Measurements from ENCODE around the gene PTPRD.

PTPRD gene

DNA sequence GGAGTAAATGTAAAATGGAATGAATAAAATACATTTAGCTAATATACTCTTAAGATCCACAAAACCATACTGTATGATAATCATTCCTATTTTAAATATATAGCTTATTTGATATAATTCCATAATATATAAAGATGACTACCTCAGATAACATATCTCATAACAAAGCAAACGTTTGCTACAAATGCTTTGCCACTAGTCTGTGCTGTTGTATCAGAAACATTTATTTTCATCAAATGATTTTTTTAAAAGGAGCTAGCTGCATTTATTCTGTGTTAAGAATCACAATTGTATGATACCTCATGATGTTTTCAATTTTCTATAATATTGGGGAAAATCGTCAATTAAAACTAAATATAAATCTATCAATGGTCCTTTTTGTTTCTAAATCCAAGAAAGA is 567.2 kb downstream of the PTPRD start:
- peak; percentile 32 for DNase-seq

DNA sequence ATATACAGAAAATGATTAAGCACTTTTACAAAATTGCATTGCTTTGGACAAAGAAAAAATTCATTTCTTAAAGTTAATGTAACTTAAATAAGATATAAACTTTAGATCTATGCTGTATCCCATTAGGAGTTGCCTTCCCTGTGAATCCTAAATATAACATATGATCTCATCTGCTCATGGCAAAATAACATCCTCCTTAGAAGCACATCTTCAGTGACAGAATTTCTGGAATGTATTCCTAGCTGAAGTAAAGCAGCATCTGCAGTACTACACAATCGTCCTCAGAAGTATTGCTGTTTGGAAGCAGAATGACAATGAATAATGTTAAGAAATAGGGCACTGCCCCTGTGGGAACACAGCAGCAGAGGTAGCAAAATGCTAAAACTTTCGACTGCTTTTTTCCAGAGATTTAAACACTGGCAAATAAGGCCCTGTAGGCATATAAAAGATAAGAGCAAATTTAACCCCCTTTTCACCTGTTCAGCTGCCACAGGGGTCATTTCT is 571.0 kb downstream of the PTPRD start:
- no peak for DNase-seq

DNA sequence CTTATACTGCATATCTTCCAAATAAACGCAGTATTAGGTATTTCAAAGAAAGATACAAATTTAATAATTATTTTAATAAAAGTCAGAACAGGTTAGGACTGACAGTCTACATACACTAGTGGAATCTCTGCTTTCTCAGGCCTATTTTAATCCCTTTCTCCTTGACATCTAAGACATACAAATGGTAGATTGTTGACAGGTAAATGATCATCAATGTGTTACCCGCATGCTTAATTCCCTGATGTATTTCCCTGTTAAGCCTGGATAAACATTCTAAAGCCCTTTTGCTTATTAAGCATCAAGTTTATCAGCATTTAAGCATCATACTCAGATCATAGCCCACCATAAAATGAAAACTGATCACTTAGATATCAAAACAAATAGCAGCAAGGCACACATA is 576.7 kb downstream of the PTPRD start:
- DNase-seq = no peak

DNA sequence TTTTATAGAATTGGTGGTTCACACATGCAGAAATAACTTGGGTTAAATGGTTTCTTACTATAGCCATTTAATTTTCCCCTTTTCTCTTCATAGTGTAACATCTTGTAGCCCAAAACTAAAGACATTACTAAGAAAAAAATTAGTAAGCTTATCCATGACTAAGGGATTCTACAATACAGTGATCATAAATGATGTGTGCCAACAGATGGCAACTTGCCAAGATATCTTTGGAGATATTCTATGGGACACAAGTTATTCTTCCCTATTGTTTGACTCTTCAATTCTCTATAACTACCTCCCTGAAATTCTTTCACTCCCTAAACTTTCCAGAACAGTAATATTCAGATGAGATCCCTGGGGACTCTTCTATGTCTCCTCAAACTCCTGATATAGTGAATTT is 580.6 kb downstream of the PTPRD start:
- DNase-seq = no peak

DNA sequence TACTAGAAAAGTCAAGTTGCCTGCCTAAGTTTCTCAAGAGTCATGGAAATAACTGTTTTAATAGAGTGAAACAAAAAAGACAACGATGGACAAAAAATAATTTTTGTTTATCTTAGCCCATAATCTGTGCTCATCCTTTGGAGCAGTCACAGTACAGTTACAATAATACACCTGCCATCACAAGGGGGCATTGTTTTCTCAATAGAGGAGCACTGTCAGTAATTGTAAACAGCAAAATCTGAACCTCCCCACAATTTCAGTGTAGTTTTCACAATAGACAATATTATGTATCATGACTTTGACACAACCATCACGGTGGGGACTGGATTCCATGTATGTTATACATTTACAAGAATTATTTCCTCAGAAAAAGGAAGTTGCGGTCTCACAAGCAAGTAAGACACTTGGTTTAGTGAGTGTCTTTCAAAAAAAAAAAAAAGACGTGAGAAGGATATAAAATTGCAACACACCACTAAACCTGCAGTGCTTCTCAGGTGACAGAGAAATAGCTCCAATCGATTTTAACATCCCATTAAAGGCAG is 586.3 kb downstream of the PTPRD start:
- no peak for DNase-seq

DNA sequence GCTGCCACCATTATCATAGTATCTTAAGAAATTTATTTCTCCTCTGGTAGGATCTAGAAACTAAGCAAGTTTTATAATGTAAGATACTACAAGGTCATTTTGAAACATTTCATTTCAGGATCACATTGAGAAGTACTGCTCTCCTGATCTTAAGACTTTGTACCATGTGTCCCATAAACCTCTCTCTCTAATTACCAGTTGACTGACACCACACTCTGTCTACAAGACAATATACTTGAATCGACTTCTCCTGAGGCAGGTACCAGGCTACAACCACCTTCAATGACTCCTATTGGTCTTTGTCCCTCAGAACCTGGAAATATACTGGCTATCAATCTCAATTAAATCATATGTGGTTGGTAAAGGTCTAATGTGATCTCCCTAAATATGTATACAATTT is 597.0 kb downstream of the PTPRD start:
- DNase-seq = no peak

DNA sequence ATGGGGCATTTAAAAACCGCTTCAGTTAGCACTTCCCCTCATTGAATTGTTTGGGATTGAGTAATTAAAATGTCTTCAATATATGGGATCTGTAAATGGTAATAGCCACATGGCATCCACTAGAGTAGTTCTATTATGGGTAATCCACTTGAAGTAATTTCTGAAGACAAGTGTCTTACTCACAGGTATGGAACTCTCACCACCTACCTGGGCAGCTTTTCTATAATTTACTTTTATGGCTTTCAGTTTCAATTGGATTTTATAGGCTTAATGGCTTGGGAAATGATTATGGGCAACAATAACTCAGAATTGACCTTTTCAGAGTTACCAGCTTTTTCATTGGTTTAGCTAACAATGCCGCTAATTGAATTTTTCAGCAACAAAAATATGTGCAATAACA is 597.9 kb downstream of the PTPRD start:
- no peak for DNase-seq

DNA sequence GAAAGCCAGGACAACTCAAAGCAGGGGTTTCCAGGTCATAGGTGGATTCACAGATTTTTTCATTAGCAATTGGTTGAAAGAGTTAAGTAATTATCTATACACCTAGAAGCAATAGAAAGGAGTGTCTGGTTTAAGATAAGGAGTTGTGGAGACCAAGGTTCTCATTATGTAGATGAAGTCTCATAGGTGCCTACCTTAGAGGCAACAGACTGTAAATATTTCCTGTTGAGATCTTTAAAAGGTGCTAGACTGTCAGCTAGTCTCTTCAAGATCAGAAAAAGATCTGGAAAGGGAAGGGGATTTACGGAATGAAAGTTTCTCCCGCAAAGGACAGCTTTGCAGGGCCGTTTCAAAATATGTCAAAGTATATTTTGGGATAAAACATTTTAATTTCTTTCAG is 603.4 kb downstream of the PTPRD start:
- no peak for DNase-seq

DNA sequence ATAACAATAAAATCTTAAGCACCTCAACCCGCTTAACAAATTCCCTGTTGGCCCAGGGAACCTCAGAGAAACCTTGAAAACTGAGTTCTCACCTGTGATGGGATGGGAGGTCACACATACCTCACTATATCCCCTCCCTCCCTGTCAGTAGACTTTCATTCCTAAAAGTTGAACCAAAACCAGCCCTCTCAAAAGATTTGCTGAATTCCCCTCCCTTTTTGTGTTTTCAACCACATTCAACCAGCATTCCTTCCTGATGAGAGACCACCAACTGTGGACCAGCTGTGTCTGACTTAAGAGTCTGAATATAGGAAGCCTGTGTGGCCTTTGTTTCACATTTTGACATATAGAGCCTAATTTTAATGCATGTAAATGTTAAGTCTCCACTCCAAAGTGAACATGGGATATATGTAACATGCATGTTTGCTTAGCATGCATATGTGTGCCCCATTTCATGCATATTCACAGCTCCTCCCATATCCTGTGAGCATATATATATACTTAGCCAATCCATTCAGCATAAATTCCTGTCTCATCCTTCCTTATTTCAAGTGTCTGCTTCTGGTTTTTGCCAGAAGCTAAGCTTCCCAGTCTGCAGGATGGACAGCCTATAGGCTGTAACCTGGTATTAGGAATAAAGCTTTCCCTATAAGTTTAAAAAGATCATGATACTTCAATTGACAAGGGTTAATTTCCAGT is 604.6 kb downstream of the PTPRD start:
- DNase-seq = no peak

DNA sequence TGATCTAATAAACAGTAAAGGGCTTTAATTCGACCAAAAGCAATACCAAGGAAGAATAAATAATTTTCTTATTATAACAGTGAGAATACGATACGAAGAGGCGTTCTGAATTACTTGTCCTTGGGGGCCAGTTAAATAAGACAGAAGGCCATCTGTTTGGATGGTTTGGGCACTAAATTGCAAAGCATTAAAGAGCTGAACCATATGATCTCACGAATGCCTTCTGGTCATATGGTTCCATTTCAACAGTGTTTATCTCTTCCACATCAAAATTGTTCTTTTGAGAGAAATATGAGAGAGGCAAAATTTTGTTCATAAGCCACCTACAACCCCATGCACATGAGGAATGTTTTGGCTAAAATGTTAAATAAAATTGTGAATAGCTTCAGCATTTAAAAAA is 605.4 kb downstream of the PTPRD start:
- DNase-seq = peak; percentile 19

DNA sequence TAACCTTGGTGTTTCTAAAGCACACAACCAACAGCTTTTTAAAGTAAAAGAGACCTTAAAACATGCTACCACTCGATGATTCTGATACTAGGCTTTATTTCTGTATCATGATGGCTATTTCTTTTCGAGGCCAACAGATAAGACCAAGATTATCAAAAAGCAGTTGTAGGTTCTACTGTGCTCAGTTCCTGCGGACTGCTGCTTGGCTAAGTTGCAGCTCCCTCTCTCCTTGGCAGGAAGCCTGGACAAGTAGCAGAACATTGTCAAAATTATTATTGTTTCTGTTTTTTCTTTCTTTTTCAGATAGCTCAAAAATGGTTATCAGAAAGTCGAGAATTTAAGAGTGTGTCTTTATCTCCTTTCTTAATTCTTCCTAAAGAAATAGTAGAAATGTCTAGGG is 607.6 kb downstream of the PTPRD start:
- no peak for DNase-seq

DNA sequence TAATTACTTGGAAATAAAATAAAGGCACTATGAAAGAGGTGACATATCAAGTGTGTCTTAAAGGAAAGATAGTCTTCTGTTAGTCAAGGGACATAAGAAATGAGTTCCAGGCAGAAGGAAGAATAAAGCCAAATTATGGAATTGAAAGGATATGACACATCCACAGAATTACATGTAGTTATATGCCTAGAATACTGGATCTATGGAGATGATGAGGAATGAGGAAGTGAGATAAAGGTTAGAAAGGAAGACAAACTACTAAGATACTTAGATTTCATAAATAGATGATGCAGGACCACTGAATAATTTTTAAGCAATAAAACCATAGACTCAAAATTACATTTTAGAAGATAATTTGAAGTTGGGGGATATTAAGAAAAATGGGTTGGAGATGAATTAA is 609.8 kb downstream of the PTPRD start:
- DNase-seq = no peak

DNA sequence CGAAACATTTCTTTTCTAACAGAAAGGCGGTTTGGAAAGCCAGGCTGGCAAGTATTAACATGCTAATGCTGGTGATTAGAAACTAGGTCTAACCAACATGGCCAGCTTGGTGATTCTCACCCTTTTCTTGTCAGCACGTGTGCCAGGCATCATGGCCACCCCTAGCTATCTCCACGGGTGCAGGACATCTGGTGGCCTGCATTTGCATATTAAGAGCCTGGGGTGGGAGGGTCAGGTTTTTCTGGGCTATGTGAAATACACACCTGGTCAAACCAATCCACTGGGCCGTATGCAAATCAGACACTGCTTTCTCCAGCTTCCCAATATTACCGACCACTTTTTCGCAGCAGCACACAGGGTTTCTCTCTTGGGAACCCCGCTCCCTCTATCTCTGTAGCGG is 612.1 kb downstream of the PTPRD start:
- no peak for DNase-seq

DNA sequence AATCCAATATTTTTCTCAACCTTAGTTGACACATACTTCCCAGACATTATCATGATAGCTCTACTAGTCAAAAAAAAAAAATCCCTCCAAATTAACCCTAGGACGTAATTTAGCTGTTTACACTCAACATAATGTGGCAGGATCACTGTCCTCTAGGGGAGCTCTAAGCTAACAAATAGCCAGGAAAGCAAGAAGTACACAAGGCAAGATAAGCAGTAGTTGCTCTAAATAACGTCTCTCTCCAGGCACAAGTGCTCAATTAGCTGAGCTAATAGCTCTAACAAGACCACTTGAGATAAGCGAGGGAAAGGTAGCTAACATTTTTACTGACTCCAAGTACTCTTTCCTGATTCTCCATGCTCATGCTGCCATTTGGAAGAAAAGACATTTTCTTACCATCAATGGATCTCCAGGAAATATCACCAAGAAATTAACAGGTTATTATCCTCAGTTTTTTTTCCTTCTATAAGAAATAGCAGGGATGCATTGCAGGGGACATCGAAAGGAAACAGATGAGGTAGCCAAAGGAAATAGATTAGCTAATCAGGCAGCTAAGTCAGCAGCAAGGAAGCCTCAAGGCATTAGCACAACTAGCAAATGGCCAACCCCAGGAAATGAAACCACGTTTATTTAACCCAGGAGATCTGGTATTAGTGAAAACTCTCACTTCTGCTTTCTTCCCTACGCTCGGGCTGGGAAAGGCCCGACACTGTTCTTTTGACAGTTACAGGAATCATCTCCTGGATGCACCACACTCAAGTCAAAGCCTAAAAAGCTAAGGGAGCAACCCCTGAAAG is 614.1 kb downstream of the PTPRD start:
- DNase-seq = no peak

DNA sequence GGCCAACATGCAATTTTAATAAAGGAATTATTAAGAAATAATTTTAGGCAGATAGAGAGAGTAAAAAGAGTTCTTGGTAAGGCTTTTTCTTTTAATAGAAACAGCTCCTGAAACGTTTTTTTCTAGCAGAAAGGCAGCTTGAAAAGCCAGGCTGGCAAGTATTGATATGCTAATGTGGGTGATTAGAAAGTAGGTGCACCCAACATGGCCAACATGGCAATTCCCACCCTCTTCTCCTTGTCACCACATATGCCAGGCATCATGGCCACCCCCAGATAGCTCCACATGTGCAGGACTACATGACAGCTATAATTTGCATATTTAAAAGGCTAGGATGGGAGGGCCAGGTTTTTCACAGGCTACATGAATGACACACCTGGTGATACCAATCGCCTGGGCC is 615.2 kb downstream of the PTPRD start:
- no peak for DNase-seq

DNA sequence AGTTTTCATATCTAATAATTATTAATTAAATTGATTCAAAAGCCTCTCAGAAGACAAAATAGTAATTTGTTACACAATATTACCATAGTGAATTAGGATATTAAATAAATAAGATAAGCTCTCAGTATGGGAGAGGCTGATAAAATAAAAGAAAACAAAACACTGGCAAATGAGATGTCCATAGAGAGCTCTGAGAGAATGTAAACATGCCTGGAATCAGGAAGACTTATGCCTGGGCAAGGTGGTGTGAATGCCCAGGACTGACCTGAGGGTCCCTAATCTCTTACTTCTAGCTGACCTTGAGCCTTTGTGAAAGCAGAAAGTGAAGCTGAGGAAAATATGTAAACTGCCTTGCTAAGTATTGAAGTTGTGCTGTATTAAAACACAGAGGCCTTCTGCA is 616.5 kb downstream of the PTPRD start:
- no peak for DNase-seq

DNA sequence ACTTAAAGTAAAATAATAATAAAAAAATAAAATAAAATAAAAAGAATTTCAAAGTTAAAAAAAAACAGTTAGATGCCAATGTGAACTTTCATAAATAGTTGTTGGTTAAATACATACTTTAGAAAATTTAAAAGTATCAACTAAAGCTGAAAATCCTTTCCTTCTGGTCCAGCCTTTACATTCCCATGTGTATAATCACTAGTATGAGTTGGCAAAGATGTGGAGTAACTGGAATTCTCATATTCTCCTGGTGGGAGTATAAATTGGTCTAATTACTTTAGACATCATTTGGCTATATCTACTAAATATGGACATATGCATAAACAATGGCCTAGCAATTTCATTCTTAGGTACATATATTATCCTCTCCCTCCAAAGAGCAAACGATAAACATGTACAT is 619.9 kb downstream of the PTPRD start:
- no peak for DNase-seq

DNA sequence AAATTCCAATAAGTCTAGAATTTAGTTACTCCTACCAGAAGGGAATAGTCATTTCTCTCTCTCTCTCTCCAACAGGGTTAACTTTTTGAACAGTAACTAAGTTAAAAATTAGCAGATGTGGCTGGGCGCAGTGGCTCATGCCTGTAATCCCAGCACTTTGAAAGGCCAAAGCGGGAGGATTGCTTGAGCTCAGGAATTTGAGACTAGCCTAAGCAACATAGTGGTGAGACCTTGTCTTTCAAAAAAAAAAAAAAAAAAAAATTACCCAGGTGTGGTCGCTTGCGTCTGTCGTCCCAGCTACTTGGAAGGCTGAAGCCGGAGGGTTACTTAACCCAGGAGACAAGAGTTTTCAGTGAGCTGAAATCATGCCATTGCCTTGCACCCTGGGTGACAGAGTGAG is 639.7 kb downstream of the PTPRD start:
- DNase-seq = no peak

DNA sequence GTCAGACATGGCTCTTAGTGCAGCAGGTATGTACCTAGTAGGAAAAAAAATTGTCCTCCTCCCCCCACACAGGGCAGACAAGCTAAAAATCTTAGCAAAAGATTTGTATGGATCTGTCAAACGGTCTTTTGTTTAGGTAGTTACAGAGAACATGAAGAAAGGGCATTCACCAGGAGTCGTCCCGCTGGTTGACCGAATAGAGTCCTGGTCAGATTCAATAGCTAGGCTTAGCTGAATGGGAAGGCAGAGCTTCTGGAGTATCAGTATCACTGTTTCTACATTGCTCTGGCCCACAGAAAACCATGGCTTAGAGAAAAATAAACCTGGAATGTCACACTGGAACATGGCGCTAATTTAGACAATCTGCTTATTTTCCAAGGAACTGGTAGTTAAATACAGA is 642.3 kb downstream of the PTPRD start:
- DNase-seq = no peak

DNA sequence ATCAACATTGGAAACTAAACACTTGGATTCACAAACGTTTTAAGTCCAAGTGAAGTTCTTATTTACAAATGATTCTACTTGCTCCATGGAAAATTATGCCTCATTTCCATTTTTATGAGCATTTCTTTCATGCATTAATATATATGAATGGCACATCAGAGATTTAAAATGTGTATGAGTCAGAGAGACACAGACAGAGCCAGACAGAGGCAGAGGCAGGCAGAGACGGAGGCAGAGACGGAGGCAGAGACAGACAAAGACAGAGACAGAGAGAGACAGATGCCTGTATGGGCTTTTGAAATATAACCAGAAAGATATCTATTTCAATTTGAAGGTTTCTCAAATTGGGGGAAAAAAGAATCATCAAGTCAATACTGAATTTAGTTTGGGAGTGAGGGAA is 649.0 kb downstream of the PTPRD start:
- no peak for DNase-seq

DNA sequence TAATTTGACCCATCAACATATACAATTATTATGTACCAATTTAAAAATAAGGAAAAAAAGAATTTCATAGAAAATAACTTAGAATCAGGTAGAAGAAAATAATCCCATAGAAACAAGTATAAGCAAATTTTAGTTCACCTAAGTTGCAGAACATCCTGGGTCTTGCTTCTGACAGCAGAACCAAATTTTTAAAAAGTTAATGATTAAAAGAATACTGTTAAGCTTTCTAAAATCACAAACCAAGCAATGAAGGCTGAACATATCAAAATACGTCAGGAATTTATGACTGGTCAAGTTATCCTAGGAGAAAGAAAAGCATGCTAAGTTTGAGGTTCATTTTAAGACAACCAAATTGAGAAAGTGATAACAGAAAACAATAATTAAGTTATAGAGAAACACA is 650.9 kb downstream of the PTPRD start:
- DNase-seq = no peak

DNA sequence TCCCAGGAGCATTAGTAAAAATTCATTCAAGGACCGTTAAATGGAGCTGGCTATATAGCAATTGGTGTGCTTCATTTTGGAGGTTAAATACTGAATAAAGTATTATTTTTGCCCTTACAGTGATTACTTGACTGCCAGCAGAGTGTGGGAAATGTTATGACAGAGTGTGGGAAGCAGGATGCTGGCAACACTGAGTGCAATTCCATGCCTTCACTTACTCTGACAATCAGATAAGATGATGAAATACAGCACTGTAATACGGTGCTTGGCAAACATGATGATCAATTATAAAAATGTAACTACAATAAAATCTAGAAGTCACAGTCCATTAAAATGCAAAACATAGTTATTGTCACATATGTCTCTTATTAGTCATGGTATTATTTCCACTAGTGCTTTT is 651.3 kb downstream of the PTPRD start:
- DNase-seq = no peak

DNA sequence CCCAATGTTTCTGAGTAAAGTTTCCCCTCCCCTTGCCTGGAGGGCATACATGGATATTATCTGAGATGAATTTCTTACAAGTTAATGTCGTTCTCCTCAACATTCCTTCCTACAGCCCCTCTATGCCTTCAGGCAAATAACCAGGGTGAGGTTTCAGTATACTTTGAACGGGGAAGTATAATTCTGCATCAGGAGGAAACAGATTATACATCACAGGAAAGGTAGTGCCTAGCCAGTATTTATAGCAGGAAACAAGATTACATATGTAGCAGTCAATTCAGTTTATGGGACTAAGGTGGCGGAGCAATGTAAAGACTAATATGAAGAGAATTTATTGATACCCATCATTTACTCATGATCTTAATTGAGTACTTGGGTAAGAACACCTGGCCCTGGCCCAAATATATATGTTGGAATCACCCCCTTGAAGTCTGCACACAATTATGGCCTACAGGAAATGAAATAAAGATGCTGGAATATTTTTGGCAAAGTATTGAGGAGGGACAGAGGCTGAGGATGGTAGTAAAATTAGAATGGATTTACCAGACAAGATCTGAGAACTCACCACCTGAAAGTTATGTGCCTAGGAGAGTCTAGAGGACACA is 661.1 kb downstream of the PTPRD start:
- DNase-seq = no peak

DNA sequence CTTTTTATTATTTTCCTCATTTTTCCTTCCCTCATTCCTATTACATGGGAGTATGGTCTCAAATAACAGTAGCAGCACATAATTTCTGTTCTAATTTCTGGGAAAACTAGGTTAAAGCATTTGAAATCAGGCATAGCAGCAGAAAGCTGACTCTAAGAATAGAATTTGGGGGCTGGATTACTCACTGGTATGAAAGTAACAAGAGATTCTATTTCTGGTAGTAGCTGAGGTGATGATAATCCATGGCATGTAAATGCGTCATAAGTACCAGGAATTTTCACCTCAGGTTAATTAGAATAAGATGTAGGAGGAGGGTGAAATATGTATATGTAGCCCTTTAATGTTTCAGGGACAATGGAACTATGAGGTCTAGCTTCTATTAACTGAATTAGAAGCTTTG is 662.0 kb downstream of the PTPRD start:
- no peak for DNase-seq

Data from NCI-H1694 (cell line).